ENCODE data around the gene POLE2.
"Not testable (repeated sequence)": the region's sequence is repeated elsewhere in the genome, so short reads cannot be mapped to it uniquely, and the experiment has no call there.

The POLE2 gene

DNA sequence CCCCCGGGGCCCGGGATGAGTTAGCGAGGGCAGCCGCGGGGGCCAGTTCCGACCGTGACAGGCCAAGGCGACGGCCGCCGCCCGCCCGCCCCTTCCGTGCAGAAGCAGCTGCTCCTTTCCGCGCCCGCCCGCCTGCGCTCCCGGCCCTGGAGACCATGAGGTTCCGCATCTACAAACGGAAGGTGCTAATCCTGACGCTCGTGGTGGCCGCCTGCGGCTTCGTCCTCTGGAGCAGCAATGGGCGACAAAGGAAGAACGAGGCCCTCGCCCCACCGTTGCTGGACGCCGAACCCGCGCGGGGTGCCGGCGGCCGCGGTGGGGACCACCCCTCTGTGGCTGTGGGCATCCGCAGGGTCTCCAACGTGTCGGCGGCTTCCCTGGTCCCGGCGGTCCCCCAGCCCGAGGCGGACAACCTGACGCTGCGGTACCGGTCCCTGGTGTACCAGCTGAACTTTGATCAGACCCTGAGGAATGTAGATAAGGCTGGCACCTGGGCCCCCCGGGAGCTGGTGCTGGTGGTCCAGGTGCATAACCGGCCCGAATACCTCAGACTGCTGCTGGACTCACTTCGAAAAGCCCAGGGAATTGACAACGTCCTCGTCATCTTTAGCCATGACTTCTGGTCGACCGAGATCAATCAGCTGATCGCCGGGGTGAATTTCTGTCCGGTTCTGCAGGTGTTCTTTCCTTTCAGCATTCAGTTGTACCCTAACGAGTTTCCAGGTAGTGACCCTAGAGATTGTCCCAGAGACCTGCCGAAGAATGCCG, 66.7 kb downstream of the POLE2 start:
- H3K4me3 ChIP-seq (ENCODE audit: low read depth, low read length), result peak overlapping the region; percentile 94
- H3K27ac ChIP-seq, result peak overlapping the region; percentile 95
- no peaks in the 10 kb centered on the region for H3K27me3 ChIP-seq (ENCODE audit: insufficient read depth, low read depth, severe bottlenecking)
- H3K9me3 ChIP-seq (ENCODE audit: severe bottlenecking), result no peaks in the 10 kb centered on the region
- peaks cover 59% of the 10 kb centered on the region for H3K36me3 ChIP-seq
- no peak for TF ChIP-seq CTCF (IDR thresholded peaks at IDR 0.05; ENCODE audit: low read depth, low read length)
- peak; percentile 88 for DNase-seq

DNA sequence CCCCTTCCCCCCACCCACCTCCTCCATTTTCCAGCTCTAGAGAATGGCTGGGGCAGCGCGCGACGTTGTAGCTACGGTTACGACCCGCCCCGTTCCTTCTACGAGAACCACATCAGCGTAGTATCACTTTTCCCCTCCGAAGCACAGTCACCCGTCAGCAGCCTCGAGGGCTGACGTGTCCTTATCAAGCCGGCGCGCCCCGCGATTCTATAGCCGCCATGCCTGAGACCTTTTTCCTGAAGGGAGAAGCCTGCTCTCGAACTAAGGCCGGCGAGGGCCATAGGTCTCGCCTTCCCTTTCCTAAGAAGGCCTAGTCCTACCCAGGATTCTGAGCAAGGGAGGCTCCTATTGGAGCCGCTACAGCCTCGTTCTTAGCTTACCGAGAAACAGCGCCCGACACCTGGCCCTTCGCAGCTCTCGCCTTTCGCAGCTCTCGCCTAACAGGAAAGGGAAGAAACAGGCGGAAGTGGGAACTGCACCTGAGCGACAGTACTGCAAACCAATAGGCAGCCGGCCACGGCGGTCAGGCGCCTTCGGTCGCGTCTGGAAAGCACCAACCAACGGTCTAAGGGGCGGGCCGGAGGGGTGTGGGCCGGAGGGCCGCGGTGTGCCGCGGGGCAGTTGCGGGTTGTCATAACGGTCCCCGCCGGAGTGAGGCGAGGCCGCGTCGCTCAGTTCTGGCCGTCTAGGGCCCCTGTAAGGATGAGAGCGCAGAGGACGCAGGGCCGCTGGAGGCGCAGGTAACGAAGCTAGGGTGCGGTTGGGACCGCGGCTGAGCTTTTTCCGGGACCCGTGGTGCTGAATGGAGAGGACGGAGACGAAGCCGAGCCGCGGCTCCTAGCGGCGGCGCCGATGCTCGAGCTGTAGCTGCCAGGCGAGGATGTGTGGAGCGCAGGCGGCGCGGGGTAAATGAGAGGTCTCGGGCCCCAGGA, 67.6 kb downstream of the POLE2 start, which contains the start of the genes MGAT2 and RPL36AL:
MGAT2 (plus strand) TSS at position 618 of the 932 bp plus-strand sequence. CDS start 470 bp downstream, outside the sequence.
RPL36AL (minus strand) TSS at position 445 of the 932 bp plus-strand sequence. CDS start 1,522 bp downstream, outside the sequence.
- peak; percentile 99 for DNase-seq
- H3K9me3 ChIP-seq (ENCODE audit: severe bottlenecking), result no peaks in the 10 kb centered on the region
- TF ChIP-seq CTCF (IDR thresholded peaks at IDR 0.05; ENCODE audit: low read depth, low read length), result peak; percentile 46; the same call in 1 of the 2 replicates
- no peaks in the 10 kb centered on the region for H3K27me3 ChIP-seq (ENCODE audit: insufficient read depth, low read depth, severe bottlenecking)
- H3K36me3 ChIP-seq, result peaks cover 58% of the 10 kb centered on the region
- H3K4me3 ChIP-seq (ENCODE audit: low read depth, low read length), result peak within 1 kb of the TSS; percentile 94
- peak within 1 kb of the TSS; percentile 95 for H3K27ac ChIP-seq

DNA sequence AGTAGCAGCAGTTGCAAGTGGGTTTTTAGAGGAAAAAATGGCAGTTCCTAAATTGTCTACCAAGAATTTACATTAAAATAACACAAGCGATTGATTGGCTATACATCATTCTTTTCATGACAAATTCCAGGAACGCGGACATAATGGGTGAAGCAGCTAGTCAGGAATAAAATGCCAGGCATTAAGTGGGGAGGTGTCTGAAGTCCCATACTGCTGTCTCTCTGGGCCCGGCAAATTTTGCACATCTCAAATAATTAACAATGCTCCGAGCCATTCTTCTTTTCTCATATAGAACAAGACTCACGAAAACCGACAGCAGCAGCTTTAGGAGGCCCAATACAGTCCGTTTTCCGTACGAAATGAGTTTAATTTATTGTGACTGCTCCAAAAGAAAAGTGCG, 68.3 kb downstream of the POLE2 start:
- no peak for TF ChIP-seq CTCF (IDR thresholded peaks at IDR 0.05; ENCODE audit: low read depth, low read length)
- Histone ChIP-seq H3K27me3 (ENCODE audit: insufficient read depth, low read depth, severe bottlenecking) (no peaks in the 10 kb centered on the region), H3K27ac (peak overlapping the region; percentile 95)

DNA sequence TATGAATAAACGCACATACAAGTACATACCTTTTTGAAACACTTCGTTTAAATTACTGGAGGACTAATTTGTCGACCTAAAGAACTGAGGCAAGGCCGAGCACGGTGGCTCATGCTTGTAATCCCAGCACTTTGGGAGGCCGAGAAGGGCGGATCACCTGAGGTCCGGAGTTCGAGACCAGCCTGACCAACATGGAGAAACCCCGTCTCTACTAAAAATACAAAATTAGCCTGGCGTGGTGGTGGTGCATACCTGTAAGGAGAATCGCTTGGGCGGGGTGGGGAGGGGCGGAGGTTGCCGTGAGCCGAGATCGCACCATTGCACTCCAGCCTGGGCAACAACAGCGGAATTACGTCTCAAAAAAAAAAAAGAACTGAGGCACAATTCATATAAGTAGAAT, 68.7 kb downstream of the POLE2 start:
- H3K9me3 ChIP-seq (ENCODE audit: severe bottlenecking); DNase-seq; H3K27me3 ChIP-seq (ENCODE audit: insufficient read depth, low read depth, severe bottlenecking); H3K27ac ChIP-seq: not testable (repeated sequence)
- H3K36me3 ChIP-seq, result peaks cover 62% of the 10 kb centered on the region
- peak overlapping the region; percentile 94 for H3K4me3 ChIP-seq (ENCODE audit: low read depth, low read length)

More for the DNA sequence above, 68.3 kb downstream of the POLE2 start:
- peaks cover 62% of the 10 kb centered on the region for H3K36me3 ChIP-seq
- peak overlapping the region; percentile 94 for H3K4me3 ChIP-seq (ENCODE audit: low read depth, low read length)
- no peak for DNase-seq
- H3K9me3 ChIP-seq (ENCODE audit: severe bottlenecking), result no peaks in the 10 kb centered on the region

- no peak for DNase-seq
- H3K27me3 ChIP-seq (ENCODE audit: insufficient read depth, low read depth, severe bottlenecking), result no peaks in the 10 kb centered on the region
- no peak for TF ChIP-seq CTCF (IDR thresholded peaks at IDR 0.05; ENCODE audit: low read depth, low read length)
- peaks cover 62% of the 10 kb centered on the region for H3K36me3 ChIP-seq
- H3K9me3 ChIP-seq (ENCODE audit: severe bottlenecking), result no peaks in the 10 kb centered on the region
- H3K27ac ChIP-seq, result no peak overlapping the region
- no peak overlapping the region for H3K4me3 ChIP-seq (ENCODE audit: low read depth, low read length)
Observed at GRCh38 chr14:49617852-49618519, 70.0 kb downstream of the POLE2 start.
